Measurements from ENCODE around the gene HNRNPA1.
"Not testable (repeated sequence)": the region's sequence is repeated elsewhere in the genome, so short reads cannot be mapped to it uniquely, and the experiment has no call there.

The HNRNPA1 gene

GRCh38 chr12:54276368-54276767 lies 4.2 kb upstream of the HNRNPA1 start:
- no peaks in the 10 kb centered on the region for H3K4me1 ChIP-seq (ENCODE audit: insufficient read depth, insufficient read length)
- no peak for DNase-seq (ENCODE audit: low read depth, low spot score)
- H3K9me3 ChIP-seq (ENCODE audit: insufficient read depth, low read length), result no peaks in the 10 kb centered on the region
- no peak overlapping the region for H3K9ac ChIP-seq (ENCODE audit: insufficient read length, low read depth)
- H3K4me3 ChIP-seq (ENCODE audit: insufficient read length, low read depth), result no peak overlapping the region
- TF ChIP-seq ZNF274 (IDR thresholded peaks at IDR 0.05; ENCODE audit: low read depth, low read length) (no peak), YY1 (IDR thresholded peaks at IDR 0.05; ENCODE audit: insufficient read depth, insufficient read length) (no peak), SUZ12 (IDR thresholded peaks at IDR 0.05; ENCODE audit: extremely low read depth, insufficient read depth, insufficient read length) (no peak)
- H3K36me3 ChIP-seq (ENCODE audit: insufficient read depth, insufficient read length, low read length), result peaks cover 59% of the 10 kb centered on the region
- no peaks in the 10 kb centered on the region for H3K27me3 ChIP-seq (ENCODE audit: insufficient read depth, insufficient read length)

GRCh38 chr12:54277823-54278276 lies 2.7 kb upstream of the HNRNPA1 start:
- Histone ChIP-seq H3K27me3 (ENCODE audit: insufficient read depth, insufficient read length) (no peaks in the 10 kb centered on the region), H3K4me1 (ENCODE audit: insufficient read depth, insufficient read length) (no peaks in the 10 kb centered on the region), H3K9me3 (ENCODE audit: insufficient read depth, low read length) (no peaks in the 10 kb centered on the region), H3K36me3 (ENCODE audit: insufficient read depth, insufficient read length, low read length) (peaks cover 59% of the 10 kb centered on the region), H3K9ac (ENCODE audit: insufficient read length, low read depth) (peak overlapping the region; percentile 95), H3K4me3 (ENCODE audit: insufficient read length, low read depth) (peak overlapping the region; percentile 98)
- no peak for TF ChIP-seq YY1 (IDR thresholded peaks at IDR 0.05; ENCODE audit: insufficient read depth, insufficient read length)
- DNase-seq (ENCODE audit: low read depth, low spot score), result no peak

GRCh38 chr12:54279227-54279631 lies 1.3 kb upstream of the HNRNPA1 start:
- DNase-seq (ENCODE audit: low read depth, low spot score), result no peak
- Histone ChIP-seq H3K4me1 (ENCODE audit: insufficient read depth, insufficient read length) (peaks cover 2% of the 10 kb centered on the region), H3K36me3 (ENCODE audit: insufficient read depth, insufficient read length, low read length) (peaks cover 59% of the 10 kb centered on the region), H3K9me3 (ENCODE audit: insufficient read depth, low read length) (no peaks in the 10 kb centered on the region), H3K9ac (ENCODE audit: insufficient read length, low read depth) (peak overlapping the region; percentile 95), H3K27me3 (ENCODE audit: insufficient read depth, insufficient read length) (no peaks in the 10 kb centered on the region), H3K4me3 (ENCODE audit: insufficient read length, low read depth) (peak overlapping the region; percentile 98)
- no peak for TF ChIP-seq SUZ12 (IDR thresholded peaks at IDR 0.05; ENCODE audit: extremely low read depth, insufficient read depth, insufficient read length)

DNA sequence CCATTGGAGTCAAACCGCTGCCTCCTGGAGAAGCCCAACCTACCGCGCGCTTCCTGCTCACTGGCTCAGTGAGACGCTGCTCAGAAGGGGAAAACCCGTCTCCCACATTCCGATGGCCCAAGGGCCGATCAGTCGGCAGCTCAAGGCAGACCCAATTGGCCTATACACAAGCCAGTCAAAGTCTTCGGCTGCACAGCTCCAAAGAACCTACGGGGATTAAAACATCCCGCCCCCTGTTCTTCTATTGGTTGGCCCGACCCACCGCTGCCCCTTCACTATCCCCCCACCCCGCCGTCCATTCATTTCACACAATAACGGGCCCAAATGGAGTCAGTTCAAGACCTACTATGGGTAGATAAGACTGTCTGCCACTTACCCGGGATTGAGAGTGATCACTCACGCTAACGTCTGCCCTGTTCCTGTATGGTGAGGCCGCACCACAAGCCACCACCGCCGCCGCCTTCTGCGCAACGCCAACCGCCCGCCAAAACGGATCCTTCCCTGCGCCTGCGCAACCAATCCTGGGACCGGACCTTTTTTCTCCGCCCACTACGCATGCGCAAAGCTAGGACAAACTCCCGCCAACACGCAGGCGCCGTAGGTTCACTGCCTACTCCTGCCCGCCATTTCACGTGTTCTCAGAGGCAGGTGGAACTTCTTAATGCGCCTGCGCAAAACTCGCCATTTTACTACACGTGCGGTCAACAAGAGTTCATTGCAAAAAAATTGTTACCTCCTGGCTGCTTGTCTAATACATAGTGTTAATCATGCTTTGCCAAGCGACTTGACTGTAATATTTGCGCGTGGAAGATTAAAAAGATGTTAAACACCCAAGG lies 676 bp upstream of the HNRNPA1 start, which contains the start of gene CBX5:
CBX5 (minus strand) TSS at position 491 of the 836 bp plus-strand sequence. CDS start 22,472 bp downstream, outside the sequence.
- Histone ChIP-seq H3K27me3 (ENCODE audit: insufficient read depth, insufficient read length) (no peaks in the 10 kb centered on the region), H3K9me3 (ENCODE audit: insufficient read depth, low read length) (no peaks in the 10 kb centered on the region), H3K4me3 (ENCODE audit: insufficient read length, low read depth) (peak within 1 kb of the TSS; percentile 98), H3K4me1 (ENCODE audit: insufficient read depth, insufficient read length) (peaks cover 2% of the 10 kb centered on the region), H3K9ac (ENCODE audit: insufficient read length, low read depth) (peak within 1 kb of the TSS; percentile 99), H3K36me3 (ENCODE audit: insufficient read depth, insufficient read length, low read length) (peaks cover 61% of the 10 kb centered on the region)
- DNase-seq (ENCODE audit: low read depth, low spot score), result peak; percentile 97
- TF ChIP-seq SUZ12 (IDR thresholded peaks at IDR 0.05; ENCODE audit: extremely low read depth, insufficient read depth, insufficient read length) (no peak), ZNF274 (IDR thresholded peaks at IDR 0.05; ENCODE audit: low read depth, low read length) (no peak), YY1 (IDR thresholded peaks at IDR 0.05; ENCODE audit: insufficient read depth, insufficient read length) (peak; percentile 87)

GRCh38 chr12:54281261-54281638 lies 724 bp downstream of the HNRNPA1 start:
- H3K9ac ChIP-seq (ENCODE audit: insufficient read length, low read depth), result peak overlapping the region; percentile 99
- peaks cover 73% of the 10 kb centered on the region for H3K36me3 ChIP-seq (ENCODE audit: insufficient read depth, insufficient read length, low read length)
- H3K4me3 ChIP-seq (ENCODE audit: insufficient read length, low read depth), result peak overlapping the region; percentile 98
- not testable (repeated sequence) for H3K9me3 ChIP-seq (ENCODE audit: insufficient read depth, low read length); H3K4me1 ChIP-seq (ENCODE audit: insufficient read depth, insufficient read length); DNase-seq (ENCODE audit: low read depth, low spot score); H3K27me3 ChIP-seq (ENCODE audit: insufficient read depth, insufficient read length)

DNA sequence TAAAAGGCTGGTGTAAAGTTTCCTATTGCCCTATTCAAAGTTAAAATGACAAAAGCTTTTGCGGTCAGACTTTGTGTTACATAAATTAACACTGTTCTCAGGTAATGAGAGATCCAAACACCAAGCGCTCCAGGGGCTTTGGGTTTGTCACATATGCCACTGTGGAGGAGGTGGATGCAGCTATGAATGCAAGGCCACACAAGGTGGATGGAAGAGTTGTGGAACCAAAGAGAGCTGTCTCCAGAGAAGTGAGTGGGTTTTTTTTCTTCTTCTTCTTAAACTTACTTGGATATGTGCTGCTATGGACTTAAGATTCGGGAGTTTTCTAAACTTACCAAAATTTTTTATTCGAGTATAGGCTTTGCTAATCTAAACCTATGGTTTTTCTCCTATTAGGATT lies 1.2 kb downstream of the HNRNPA1 start:
- Histone ChIP-seq H3K4me3 (ENCODE audit: insufficient read length, low read depth) (peak overlapping the region; percentile 98), H3K36me3 (ENCODE audit: insufficient read depth, insufficient read length, low read length) (peaks cover 77% of the 10 kb centered on the region), H3K9ac (ENCODE audit: insufficient read length, low read depth) (peak overlapping the region; percentile 99)
- not testable (repeated sequence) for H3K4me1 ChIP-seq (ENCODE audit: insufficient read depth, insufficient read length); H3K9me3 ChIP-seq (ENCODE audit: insufficient read depth, low read length); DNase-seq (ENCODE audit: low read depth, low spot score); H3K27me3 ChIP-seq (ENCODE audit: insufficient read depth, insufficient read length)

DNA sequence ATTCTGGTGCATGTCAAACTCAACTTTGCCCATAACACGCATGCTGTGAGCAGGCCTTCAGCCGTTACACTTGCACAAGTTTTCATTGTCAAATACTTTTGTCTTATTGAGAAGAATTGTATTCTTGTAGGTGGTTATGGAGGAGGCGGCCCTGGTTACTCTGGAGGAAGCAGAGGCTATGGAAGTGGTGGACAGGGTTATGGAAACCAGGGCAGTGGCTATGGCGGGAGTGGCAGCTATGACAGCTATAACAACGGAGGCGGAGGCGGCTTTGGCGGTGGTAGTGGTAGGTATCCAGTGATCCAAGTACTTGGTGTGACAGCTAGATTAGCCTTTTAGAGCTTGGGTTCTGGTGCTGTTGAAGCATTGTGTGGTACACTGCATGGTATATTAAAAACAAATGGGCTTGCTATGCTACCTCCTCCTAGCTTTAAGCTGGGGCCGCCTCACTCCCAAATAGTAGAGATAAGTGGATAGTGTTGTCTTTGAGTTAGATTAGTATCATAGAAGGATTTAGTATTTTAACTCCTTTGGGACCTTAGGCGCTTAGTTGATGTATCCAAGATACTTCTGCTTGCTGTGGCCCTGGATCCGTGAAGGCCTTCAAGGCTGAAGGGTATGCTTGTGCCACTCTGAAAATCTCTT lies 2.5 kb downstream of the HNRNPA1 start:
- no peak for TF ChIP-seq ZNF274 (IDR thresholded peaks at IDR 0.05; ENCODE audit: low read depth, low read length)
- TF ChIP-seq SUZ12 (IDR thresholded peaks at IDR 0.05; ENCODE audit: extremely low read depth, insufficient read depth, insufficient read length), result no peak
- TF ChIP-seq YY1 (IDR thresholded peaks at IDR 0.05; ENCODE audit: insufficient read depth, insufficient read length), result no peak
- H3K27me3 ChIP-seq (ENCODE audit: insufficient read depth, insufficient read length), result no peaks in the 10 kb centered on the region
- no peaks in the 10 kb centered on the region for H3K9me3 ChIP-seq (ENCODE audit: insufficient read depth, low read length)
- H3K36me3 ChIP-seq (ENCODE audit: insufficient read depth, insufficient read length, low read length), result peaks cover 83% of the 10 kb centered on the region
- H3K4me3 ChIP-seq (ENCODE audit: insufficient read length, low read depth), result peak overlapping the region; percentile 98
- peak overlapping the region; percentile 99 for H3K9ac ChIP-seq (ENCODE audit: insufficient read length, low read depth)
- H3K4me1 ChIP-seq (ENCODE audit: insufficient read depth, insufficient read length), result peaks cover 2% of the 10 kb centered on the region
- DNase-seq (ENCODE audit: low read depth, low spot score), result no peak

DNA sequence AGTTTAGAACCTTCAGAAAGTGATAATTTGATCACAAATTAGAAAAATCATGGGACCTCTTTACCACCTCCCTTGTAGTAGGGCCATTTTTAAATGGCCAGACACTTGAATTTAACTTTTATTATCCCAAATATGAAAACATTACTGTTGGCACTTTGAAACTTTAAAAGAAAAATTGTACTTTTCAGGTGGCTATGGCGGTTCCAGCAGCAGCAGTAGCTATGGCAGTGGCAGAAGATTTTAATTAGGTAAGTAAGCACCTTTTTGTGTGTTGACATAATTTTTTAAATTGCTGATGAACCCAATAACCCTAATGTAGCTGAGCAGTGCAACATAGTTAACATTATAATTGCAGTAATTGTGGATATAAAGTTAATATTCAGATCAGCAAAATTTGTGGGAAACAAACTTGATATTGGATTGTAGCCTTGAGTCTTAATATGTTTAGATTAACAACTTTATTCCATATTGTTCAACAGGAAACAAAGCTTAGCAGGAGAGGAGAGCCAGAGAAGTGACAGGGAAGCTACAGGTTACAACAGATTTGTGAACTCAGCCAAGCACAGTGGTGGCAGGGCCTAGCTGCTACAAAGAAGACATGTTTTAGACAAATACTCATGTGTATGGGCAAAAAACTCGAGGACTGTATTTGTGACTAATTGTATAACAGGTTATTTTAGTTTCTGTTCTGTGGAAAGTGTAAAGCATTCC lies 3.7 kb downstream of the HNRNPA1 start:
- H3K4me3 ChIP-seq (ENCODE audit: insufficient read length, low read depth), result peak overlapping the region; percentile 98
- H3K9ac ChIP-seq (ENCODE audit: insufficient read length, low read depth), result peak overlapping the region; percentile 42
- not testable (repeated sequence) for H3K4me1 ChIP-seq (ENCODE audit: insufficient read depth, insufficient read length)

More for the DNA sequence above, 3.7 kb downstream of the HNRNPA1 start:
- H3K36me3 ChIP-seq (ENCODE audit: insufficient read depth, insufficient read length, low read length), result peaks cover 74% of the 10 kb centered on the region
- not testable (repeated sequence) for DNase-seq (ENCODE audit: low read depth, low spot score); H3K9me3 ChIP-seq (ENCODE audit: insufficient read depth, low read length); H3K27me3 ChIP-seq (ENCODE audit: insufficient read depth, insufficient read length)
